ENCODE data around the gene ANKRD42.
"Not testable (repeated sequence)": the region's sequence is repeated elsewhere in the genome, so short reads cannot be mapped to it uniquely, and the experiment has no call there.

Gene ANKRD42

DNA sequence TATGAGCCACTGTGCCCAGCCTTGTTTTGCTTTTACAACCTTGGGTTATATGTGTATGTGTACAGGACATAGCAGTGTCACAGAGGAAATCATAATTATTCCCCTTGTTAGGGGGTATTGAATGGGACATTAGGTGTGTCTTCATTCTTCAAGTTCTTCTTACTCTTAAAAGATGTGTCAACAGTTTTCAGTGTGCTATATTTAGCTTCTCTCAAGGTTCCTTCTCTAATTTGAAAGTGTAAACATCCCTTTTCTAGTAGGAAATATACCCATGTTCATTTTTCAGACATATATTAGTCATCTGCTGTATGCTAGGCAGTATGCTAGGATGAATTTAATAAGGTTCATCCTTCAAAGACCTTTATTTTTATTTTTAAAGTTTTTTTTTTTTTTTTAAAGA, 19.5 kb upstream of the ANKRD42 start:
- DNase-seq: no peak

- DNase-seq: no peak
Observed at GRCh38 chr11:83175815-83176214, 17.7 kb upstream of the ANKRD42 start.

- DNase-seq: no peak
Observed at GRCh38 chr11:83181815-83182214, 11.7 kb upstream of the ANKRD42 start.

- no peak for DNase-seq
Observed at GRCh38 chr11:83185767-83186166, 7.7 kb upstream of the ANKRD42 start.

- DNase-seq: no peak
Observed at GRCh38 chr11:83187465-83187864, 6.0 kb upstream of the ANKRD42 start.

- no peak for DNase-seq
Observed at GRCh38 chr11:83191491-83191890, 2.0 kb upstream of the ANKRD42 start.

DNA sequence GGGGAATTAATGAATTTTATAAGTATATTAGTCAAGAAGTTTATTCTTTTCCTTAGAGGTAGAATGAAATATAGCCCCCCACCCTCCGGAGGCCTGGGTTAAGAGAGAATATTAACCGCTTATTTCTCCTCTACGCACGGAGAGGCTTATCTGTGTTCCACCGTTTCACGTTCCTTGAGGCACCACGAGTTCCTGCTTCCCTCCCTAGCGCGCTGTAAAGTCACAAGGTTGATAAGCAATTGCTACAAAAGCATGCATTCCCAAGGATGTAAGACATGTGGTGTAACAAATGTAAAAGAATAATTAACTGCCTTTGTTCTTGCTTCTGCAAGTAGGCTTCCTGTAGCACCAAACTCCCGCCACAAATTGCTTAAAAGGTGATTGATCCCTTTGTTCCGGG, 1.5 kb upstream of the ANKRD42 start:
- DNase-seq: no peak

DNA sequence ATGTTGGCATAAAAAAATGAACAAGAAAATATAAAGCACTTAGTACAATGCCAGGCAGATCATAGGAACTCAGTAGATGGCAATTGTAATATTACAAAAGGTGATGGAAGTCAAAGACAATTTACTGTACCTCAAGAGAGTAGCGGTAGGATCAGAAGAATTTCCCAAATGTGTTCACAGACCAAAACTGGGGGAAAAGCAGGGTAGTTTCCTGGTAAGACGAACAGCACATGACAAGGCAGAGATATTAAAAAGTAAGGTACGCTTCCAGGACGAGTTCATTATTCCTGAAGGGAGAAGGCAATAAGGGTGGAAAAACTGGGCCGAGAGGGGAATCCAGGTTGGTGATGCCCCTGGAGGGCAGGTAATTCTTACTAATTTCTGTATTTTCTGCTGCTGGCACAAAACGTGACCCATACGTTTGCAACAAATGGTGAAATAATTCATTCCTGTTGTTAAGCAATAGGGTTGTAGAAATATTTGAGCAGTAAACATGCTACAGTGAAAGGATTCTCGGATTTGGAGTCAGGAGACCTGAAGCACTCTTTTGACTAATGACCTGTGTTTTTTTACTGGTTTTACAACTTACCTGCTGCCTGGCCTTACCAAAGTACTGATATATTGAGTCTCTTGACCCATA, 786 bp upstream of the ANKRD42 start:
- no peak for DNase-seq

- no peak for DNase-seq
Observed at GRCh38 chr11:83194281-83195142, 1.0 kb downstream of the ANKRD42 start.

DNA sequence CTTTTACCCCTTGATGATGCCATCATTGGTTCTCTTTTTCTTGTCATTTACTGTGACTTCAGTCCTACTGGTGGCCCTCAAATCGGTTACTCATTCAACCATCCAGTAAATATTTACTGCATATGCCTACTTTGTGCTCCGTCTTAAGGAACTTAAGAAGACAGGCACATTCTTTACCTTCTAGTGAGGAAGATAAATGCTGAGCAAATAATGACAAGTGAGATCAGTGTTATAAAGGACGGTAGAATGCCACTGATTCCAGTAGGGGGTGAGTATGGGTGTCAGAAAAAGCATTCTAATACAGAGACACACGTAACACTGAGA, 1.6 kb downstream of the ANKRD42 start:
- no peak for DNase-seq

- no peak for DNase-seq
Observed at GRCh38 chr11:83195649-83196048, 2.1 kb downstream of the ANKRD42 start.

DNA sequence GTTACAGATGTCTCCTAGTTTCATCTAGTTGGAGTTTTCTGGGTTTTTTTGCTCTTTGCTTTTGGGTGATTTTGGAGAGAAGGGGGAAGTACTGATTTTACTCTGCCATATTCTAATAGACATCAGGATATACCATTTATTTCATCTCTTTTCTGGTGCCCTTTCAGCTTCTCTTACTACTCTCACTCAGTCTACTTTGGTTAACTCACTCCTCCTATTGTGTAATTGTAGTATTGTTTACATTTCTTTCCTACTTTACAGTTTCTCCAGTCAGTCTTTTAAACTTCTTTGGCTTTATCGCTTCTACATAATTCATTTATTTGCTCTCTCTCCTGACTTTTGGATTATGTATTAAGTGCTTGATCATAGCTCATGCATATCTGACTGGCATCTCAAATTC, 6.5 kb downstream of the ANKRD42 start:
- no peak for DNase-seq

GRCh38 chr11:83205608-83206185, 12.2 kb downstream of the ANKRD42 start:
- no peak for DNase-seq

DNA sequence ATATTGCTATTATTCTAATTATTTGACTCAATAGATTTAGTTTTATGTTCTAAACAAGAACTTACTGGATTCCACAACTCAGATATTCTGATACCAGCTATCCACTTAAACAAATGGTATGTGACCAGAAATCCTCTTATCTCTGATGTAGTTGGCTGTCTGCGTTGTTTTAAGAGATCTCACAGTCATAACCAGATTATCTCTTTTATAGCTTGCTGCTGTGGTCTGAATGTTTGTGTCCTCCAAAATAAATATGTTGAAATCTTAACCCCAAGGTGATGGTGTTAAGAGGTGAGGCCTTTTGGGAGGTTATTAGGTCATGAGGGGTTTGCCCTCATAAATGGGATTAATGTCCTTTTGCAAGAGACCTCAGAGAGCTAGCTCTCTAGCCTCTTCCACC, 12.7 kb downstream of the ANKRD42 start:
- DNase-seq: no peak

GRCh38 chr11:83206771-83207382, 13.4 kb downstream of the ANKRD42 start:
- DNase-seq: not testable (repeated sequence)

DNA sequence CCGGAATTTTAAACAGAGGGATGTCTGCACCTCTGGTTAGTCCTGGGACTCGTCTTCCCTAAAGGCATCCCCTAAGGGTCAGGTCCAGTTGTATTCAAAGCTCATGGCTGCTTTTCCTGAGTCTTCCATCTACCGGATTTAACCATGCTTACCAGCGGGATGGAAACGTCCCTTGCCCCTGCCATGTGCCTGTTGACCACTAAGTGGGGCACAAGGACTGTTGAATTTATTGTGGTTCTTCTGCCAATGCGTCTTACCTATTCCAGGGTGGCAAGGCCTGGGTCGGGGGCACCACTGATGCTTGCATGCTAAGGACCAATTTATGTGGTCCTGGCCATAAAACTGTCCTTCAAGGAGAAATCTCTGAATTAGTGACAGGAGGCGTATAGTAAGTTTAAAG, 25.6 kb downstream of the ANKRD42 start:
- DNase-seq: no peak

- no peak for DNase-seq
Observed at GRCh38 chr11:83220260-83220659, 26.7 kb downstream of the ANKRD42 start.

DNA sequence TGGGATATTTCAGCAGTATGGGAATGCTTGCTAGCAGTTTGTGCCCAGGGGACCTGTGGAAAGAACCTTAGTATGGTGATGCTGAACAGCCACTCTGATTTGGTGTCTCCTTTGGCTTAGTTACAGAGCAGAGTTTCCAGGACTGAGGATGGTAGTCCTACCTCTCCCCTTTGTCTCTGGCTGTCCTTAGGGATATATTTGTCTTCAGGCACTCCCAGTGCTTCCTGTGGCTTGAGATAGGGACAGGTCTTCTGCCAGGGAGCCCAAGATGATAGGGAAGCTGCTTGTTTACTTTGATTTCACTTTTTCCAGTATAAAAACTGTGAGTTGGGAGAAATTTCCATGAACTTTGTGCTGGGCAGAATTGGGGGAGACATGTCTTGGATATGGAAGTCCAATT, 28.2 kb downstream of the ANKRD42 start:
- no peak for DNase-seq

GRCh38 chr11:83222499-83222898, 29.0 kb downstream of the ANKRD42 start:
- DNase-seq: no peak

DNA sequence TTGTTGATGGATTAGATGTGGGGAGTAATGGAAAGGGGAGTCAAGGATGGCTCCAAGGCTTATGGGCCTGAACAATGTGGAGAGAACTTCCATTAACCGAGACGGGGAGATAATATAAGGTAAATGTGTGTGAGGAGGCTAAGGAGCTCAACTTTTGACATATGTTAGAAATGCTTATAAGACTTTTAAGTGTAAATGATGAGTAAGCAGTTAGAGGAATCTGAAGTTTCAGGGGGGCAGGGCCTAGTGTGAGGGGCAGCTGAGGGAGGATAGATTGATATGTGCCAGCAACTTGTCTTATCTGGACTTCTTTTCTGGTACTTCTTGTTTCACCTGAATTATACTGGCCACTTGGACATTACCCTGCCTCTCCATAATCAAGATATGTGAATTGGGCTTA, 29.9 kb downstream of the ANKRD42 start:
- DNase-seq: no peak

DNA sequence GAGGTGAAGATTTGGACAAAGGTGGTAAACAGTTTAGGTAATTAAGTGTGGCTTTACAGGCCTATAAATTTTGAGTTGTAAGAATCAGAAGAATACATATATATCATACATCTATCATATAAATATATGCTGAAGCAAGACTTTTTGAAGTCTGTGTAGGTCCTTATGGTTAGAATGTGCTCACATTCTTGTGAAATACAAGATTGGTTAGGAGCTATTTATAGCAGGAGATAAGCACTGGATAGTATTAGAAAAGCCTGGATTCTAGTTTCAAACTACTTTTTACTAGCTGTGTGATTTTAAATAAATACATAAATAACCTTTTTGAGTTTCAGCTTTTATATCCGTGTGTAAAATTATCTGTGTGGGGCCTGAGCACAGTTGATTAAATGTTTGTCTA, 42.3 kb downstream of the ANKRD42 start:
- DNase-seq: no peak

DNA sequence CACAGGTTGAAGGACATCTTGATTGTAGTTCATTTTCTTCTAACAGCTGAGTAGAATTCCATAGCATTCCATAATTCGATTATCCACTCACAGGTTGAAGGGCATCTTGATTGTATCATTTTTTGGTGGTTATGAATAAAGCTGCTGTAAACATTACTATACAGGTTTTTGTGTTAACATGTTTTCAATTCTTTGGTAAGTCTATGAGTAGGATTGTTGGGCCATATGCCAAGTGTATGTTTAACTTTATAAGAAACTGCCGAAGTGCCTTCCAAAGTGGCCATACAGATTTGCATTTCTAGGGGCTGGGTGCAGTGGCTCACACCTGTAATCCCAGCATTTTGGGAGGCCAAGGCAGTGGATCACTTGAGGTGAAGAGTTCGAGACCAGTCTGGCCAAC, 44.6 kb downstream of the ANKRD42 start:
- no peak for DNase-seq

DNA sequence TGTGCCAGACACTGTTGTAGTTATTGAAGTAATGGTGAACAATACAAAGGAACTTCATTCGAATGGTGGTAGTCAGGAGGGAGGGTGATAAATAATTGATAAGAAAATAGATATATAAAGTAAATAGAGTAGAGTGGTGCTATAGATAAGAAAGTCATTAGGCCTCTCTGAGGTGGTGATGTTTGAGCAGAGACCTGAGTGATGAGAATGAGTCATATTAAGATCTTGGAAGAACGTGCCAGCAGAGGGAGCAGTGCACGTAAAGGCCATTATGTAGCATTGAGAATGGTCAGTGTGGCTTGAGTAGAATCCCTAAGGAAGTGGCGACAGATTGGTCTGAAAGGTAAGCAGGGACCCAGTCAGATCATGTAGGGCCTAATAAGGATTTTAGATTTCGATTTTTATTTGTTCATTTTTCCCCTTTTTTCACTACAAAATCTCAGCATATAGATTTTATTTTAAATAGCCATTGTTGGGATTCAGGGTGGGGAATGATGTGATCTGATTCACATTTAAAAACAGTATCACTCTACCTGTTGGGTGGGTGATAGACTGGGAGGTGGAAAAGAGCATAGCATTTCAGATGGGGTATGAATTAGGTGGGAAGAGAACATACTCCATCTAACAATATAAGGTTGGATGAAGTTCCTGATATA, 47.9 kb downstream of the ANKRD42 start:
- DNase-seq: peak; percentile 1
